Mesendoderm (in vitro differentiated cells): ENCODE data around the gene CER1.
A peak's percentile ranks its signal among the peaks of the same experiment; 100 is the strongest.

Source experiments
- DNase-seq: peaks from one replicate; pipeline ENCODE4 v3.0.0; 2013
- H2AK5ac ChIP-seq: 2 replicates; pipeline ENCODE4 v1.6.1; 2013; ENCODE audit warnings: low read length, inconsistent platforms
- H2BK120ac ChIP-seq: 2 replicates; pipeline ENCODE4 v1.6.1; 2013; ENCODE audit warnings: low read depth, mild to moderate bottlenecking, low read length, moderate library complexity, mixed read lengths
- H2BK15ac ChIP-seq: replicated peaks from 2 replicates; pipeline ENCODE4 v1.6.1; 2013; ENCODE audit warnings: low read depth, mild to moderate bottlenecking, moderate library complexity
- H2BK5ac ChIP-seq: 2 replicates; pipeline ENCODE4 v1.6.1; 2013; ENCODE audit warnings: low read length, inconsistent platforms
- H3K18ac ChIP-seq: 2 replicates; pipeline ENCODE4 v1.6.1; 2013; ENCODE audit warnings: mild to moderate bottlenecking, low read length, mixed read lengths
- H3K23ac ChIP-seq: one replicate; pipeline ENCODE4 v1.6.1; 2013; ENCODE audit warnings: low read length
- H3K27ac ChIP-seq: 2 replicates; pipeline ENCODE4 v1.5.1; 2013; ENCODE audit warnings: low read depth, mild to moderate bottlenecking, inconsistent platforms, low read length, moderate library complexity
- H3K27me3 ChIP-seq: 2 replicates; pipeline ENCODE4 v1.6.1; 2013; ENCODE audit warnings: low read length, control low read depth, mild to moderate bottlenecking, inconsistent platforms; ENCODE audit not compliant: insufficient read depth, poor library complexity
- H3K36me3 ChIP-seq: 2 replicates; pipeline ENCODE4 v1.6.1; 2013; ENCODE audit warnings: low read length, inconsistent platforms; ENCODE audit not compliant: control insufficient read depth, insufficient read depth
- H3K4ac ChIP-seq: one replicate; pipeline ENCODE4 v1.6.1; 2013; ENCODE audit warnings: low read depth, mild to moderate bottlenecking, low read length, moderate library complexity
- H3K4me1 ChIP-seq: 2 replicates; pipeline ENCODE4 v1.6.1; 2013; ENCODE audit warnings: low read depth, low read length, inconsistent platforms; ENCODE audit not compliant: control insufficient read depth
- H3K4me2 ChIP-seq: 2 replicates; pipeline ENCODE4 v1.6.1; 2013; ENCODE audit warnings: low read length
- H3K4me3 ChIP-seq: 2 replicates; pipeline ENCODE4 v1.5.1; 2013; ENCODE audit warnings: mild to moderate bottlenecking, low read length
- H3K56ac ChIP-seq: one replicate; pipeline ENCODE4 v1.6.1; 2013; ENCODE audit warnings: low read length
- H3K79me1 ChIP-seq: 2 replicates; pipeline ENCODE4 v1.6.1; 2013; ENCODE audit warnings: low read length, inconsistent platforms
- H3K79me2 ChIP-seq: 2 replicates; pipeline ENCODE4 v1.6.1; 2013; ENCODE audit warnings: mild to moderate bottlenecking, low read length; ENCODE audit not compliant: control insufficient read depth, insufficient read depth
- H3K9ac ChIP-seq: 2 replicates; pipeline ENCODE4 v1.6.1; 2013; ENCODE audit warnings: low read length, inconsistent platforms
- H4K5ac ChIP-seq: one replicate; pipeline ENCODE4 v1.6.1; 2013; ENCODE audit warnings: low read length
- H4K8ac ChIP-seq: one replicate; pipeline ENCODE4 v1.6.1; 2013; ENCODE audit warnings: low read depth, mild to moderate bottlenecking, control low read depth, low read length, moderate library complexity
- WGBS: extraction: QIAGEN DNeasy Blood & Tissue Kit; methylation state at CpG from one replicate; pipeline ENCODE4 v1.1.7; 2013; ENCODE audit warnings: low lambda C conversion rate, missing lambda C conversion rate; ENCODE audit not compliant: insufficient coverage; ENCODE audit errors: extremely low coverage; 5-methylcytosine and 5-hydroxymethylcytosine counted together

The CER1 gene

GRCh38 chr9:14715102-14715501 lies 7.4 kb downstream of the CER1 start:
- Histone ChIP-seq H3K27ac (no peak overlapping the region), H3K18ac (no peak overlapping the region), H3K23ac (no peak overlapping the region), H3K4ac (no peak overlapping the region), H2BK15ac (no peak overlapping the region), H4K5ac (no peak overlapping the region), H3K27me3 (no peaks in the 10 kb centered on the region), H3K9ac (no peak overlapping the region), H3K4me3 (no peak overlapping the region), H3K36me3 (peaks cover 2% of the 10 kb centered on the region), H3K79me1 (no peaks in the 10 kb centered on the region), H4K8ac (no peak overlapping the region), H2BK120ac (no peak overlapping the region), H3K56ac (no peak overlapping the region), H2BK5ac (no peak overlapping the region), H2AK5ac (no peak overlapping the region), H3K4me1 (no peaks in the 10 kb centered on the region), H3K79me2 (peaks cover 2% of the 10 kb centered on the region), H3K4me2 (no peak overlapping the region)
- WGBS: no CpG with 5 or more reads among the region's 4 CpGs
- DNase-seq: peak; percentile 80

GRCh38 chr9:14713187-14713767 lies 9.3 kb downstream of the CER1 start:
- Histone ChIP-seq H3K4me1 (no peaks in the 10 kb centered on the region), H3K79me1 (no peaks in the 10 kb centered on the region), H3K9ac (no peak overlapping the region), H4K8ac (no peak overlapping the region), H3K56ac (no peak overlapping the region), H3K27ac (no peak overlapping the region), H3K4ac (no peak overlapping the region), H3K36me3 (no peaks in the 10 kb centered on the region), H3K4me2 (no peak overlapping the region), H3K18ac (no peak overlapping the region), H3K23ac (no peak overlapping the region), H2BK5ac (no peak overlapping the region), H3K27me3 (no peaks in the 10 kb centered on the region), H3K79me2 (no peaks in the 10 kb centered on the region), H4K5ac (no peak overlapping the region), H2BK120ac (no peak overlapping the region), H2AK5ac (no peak overlapping the region), H3K4me3 (no peak overlapping the region), H2BK15ac (no peak overlapping the region)
- DNase-seq: no peak
- no CpG with 5 or more reads among the region's 3 CpGs for WGBS

GRCh38 chr9:14710804-14711203 lies 11.7 kb downstream of the CER1 start:
- H3K36me3 ChIP-seq: no peaks in the 10 kb centered on the region

GRCh38 chr9:14706530-14707140 lies 15.9 kb downstream of the CER1 start:
- Histone ChIP-seq H3K9ac (no peak overlapping the region), H4K8ac (no peak overlapping the region), H4K5ac (no peak overlapping the region), H3K36me3 (peaks cover 6% of the 10 kb centered on the region), H3K27me3 (no peaks in the 10 kb centered on the region), H3K4me2 (no peak overlapping the region), H3K27ac (no peak overlapping the region), H2AK5ac (no peak overlapping the region), H3K18ac (no peak overlapping the region), H3K56ac (no peak overlapping the region), H3K4ac (no peak overlapping the region), H2BK15ac (no peak overlapping the region), H3K4me1 (no peaks in the 10 kb centered on the region), H2BK5ac (no peak overlapping the region), H3K79me2 (no peaks in the 10 kb centered on the region), H2BK120ac (no peak overlapping the region), H3K4me3 (no peak overlapping the region), H3K23ac (no peak overlapping the region), H3K79me1 (no peaks in the 10 kb centered on the region)
- WGBS: no CpG with 5 or more reads among the region's 5 CpGs
- DNase-seq: no peak

More at GRCh38 chr9:14710804-14711203, 11.7 kb downstream of the CER1 start:
- no peak overlapping the region for H3K4me3 ChIP-seq
- H3K27ac ChIP-seq: no peak overlapping the region
- H3K79me2 ChIP-seq: no peaks in the 10 kb centered on the region
- H3K18ac ChIP-seq: no peak overlapping the region
- no peak for DNase-seq
- no peak overlapping the region for H2BK15ac ChIP-seq
- H2BK120ac ChIP-seq: no peak overlapping the region
- no peak overlapping the region for H3K4ac ChIP-seq
- no peak overlapping the region for H4K5ac ChIP-seq
- H3K56ac ChIP-seq: no peak overlapping the region
- H2BK5ac ChIP-seq: no peak overlapping the region
- H2AK5ac ChIP-seq: no peak overlapping the region
- H3K4me2 ChIP-seq: no peak overlapping the region
- no peak overlapping the region for H4K8ac ChIP-seq
- no peak overlapping the region for H3K9ac ChIP-seq
- H3K4me1 ChIP-seq: no peaks in the 10 kb centered on the region
- H3K27me3 ChIP-seq: no peaks in the 10 kb centered on the region
- H3K79me1 ChIP-seq: no peaks in the 10 kb centered on the region
- H3K23ac ChIP-seq: no peak overlapping the region

- Histone ChIP-seq H3K4ac (no peak overlapping the region), H3K36me3 (peaks cover 6% of the 10 kb centered on the region)
- no peak for DNase-seq
Observed at GRCh38 chr9:14705079-14705478, 17.5 kb downstream of the CER1 start.

GRCh38 chr9:14704281-14704680 lies 18.3 kb downstream of the CER1 start:
- Histone ChIP-seq H3K79me1 (no peaks in the 10 kb centered on the region), H3K79me2 (no peaks in the 10 kb centered on the region), H3K23ac (no peak overlapping the region), H4K8ac (no peak overlapping the region), H3K4ac (no peak overlapping the region), H3K36me3 (peaks cover 6% of the 10 kb centered on the region), H3K4me3 (no peak overlapping the region), H2BK120ac (no peak overlapping the region), H2BK5ac (no peak overlapping the region), H3K27ac (no peak overlapping the region), H2AK5ac (no peak overlapping the region), H3K56ac (no peak overlapping the region), H3K4me2 (no peak overlapping the region), H2BK15ac (no peak overlapping the region), H3K4me1 (no peaks in the 10 kb centered on the region), H3K18ac (no peak overlapping the region), H3K27me3 (no peaks in the 10 kb centered on the region), H3K9ac (no peak overlapping the region), H4K5ac (no peak overlapping the region)
- no CpG with 5 or more reads among the region's 3 CpGs for WGBS
- DNase-seq: no peak

More at GRCh38 chr9:14705079-14705478, 17.5 kb downstream of the CER1 start:
- no peaks in the 10 kb centered on the region for H3K4me1 ChIP-seq
- no peak overlapping the region for H3K27ac ChIP-seq
- no peaks in the 10 kb centered on the region for H3K79me2 ChIP-seq
- H2AK5ac ChIP-seq: no peak overlapping the region
- H2BK5ac ChIP-seq: no peak overlapping the region
- no peak overlapping the region for H3K4me2 ChIP-seq
- H3K23ac ChIP-seq: no peak overlapping the region
- no peak overlapping the region for H2BK15ac ChIP-seq
- H3K56ac ChIP-seq: no peak overlapping the region
- H3K79me1 ChIP-seq: no peaks in the 10 kb centered on the region
- no peak overlapping the region for H4K8ac ChIP-seq
- no peak overlapping the region for H2BK120ac ChIP-seq
- H3K4me3 ChIP-seq: no peak overlapping the region
- no peak overlapping the region for H3K9ac ChIP-seq
- no peak overlapping the region for H3K18ac ChIP-seq
- no peak overlapping the region for H4K5ac ChIP-seq
- no peaks in the 10 kb centered on the region for H3K27me3 ChIP-seq
